SK-N-SH treated with all-trans-retinoic acid at 6 μM for 48 hours (cell line): ENCODE data around the gene MYL4.

Source experiments
- ARNTL ChIP-seq: fragments of 450-650 bp; formaldehyde crosslinking; IDR thresholded peaks from 2 replicates; pipeline ENCODE4 v1.5.0; 2020; ENCODE audit warnings: low read depth, mild to moderate bottlenecking, moderate library complexity, borderline replicate concordance
- CREB5 ChIP-seq: fragments of 250-450 bp; sonication (Bioruptor Pico); IDR thresholded peaks from 2 replicates; pipeline ENCODE4 v1.5.1; 2020; ENCODE audit warnings: low read depth, mild to moderate bottlenecking, moderate library complexity
- PATZ1 ChIP-seq: fragments of 250-450 bp; sonication (Bioruptor Pico); IDR thresholded peaks from 2 replicates; pipeline ENCODE4 v1.8.0; 2020; ENCODE audit warnings: mild to moderate bottlenecking, moderate library complexity, borderline replicate concordance
- POU6F1 ChIP-seq: fragments of 250-450 bp; sonication (Bioruptor Pico); IDR thresholded peaks from 2 replicates; pipeline ENCODE4 v1.8.0; 2021; ENCODE audit warnings: low read depth, mild to moderate bottlenecking, moderate library complexity, borderline replicate concordance
- RARB ChIP-seq: fragments of 250-450 bp; sonication (Bioruptor Pico); IDR thresholded peaks from 2 replicates; pipeline ENCODE4 v1.8.0; 2021; ENCODE audit warnings: mild to moderate bottlenecking, moderate library complexity
- SNAI2 ChIP-seq: fragments of 250-450 bp; sonication (Bioruptor Pico); IDR thresholded peaks from 2 replicates; pipeline ENCODE4 v1.5.0; 2020; ENCODE audit warnings: mild to moderate bottlenecking, moderate library complexity
- TCF4 ChIP-seq: fragments of 250-450 bp; sonication (Bioruptor Pico); IDR thresholded peaks from 2 replicates; pipeline ENCODE4 v1.8.0; 2021; ENCODE audit warnings: mild to moderate bottlenecking, moderate library complexity, borderline replicate concordance
- ZC3H10 ChIP-seq: fragments of 250-450 bp; sonication (Bioruptor Pico); IDR thresholded peaks from 2 replicates; pipeline ENCODE4 v1.5.1; 2021; ENCODE audit warnings: mild to moderate bottlenecking, moderate library complexity

- TF ChIP-seq ARNTL (CRISPR knock-in tag) (no peak), PATZ1 (CRISPR knock-in tag) (no peak), POU6F1 (no peak), RARB (no peak), SNAI2 (CRISPR knock-in tag) (no peak), TCF4 (CRISPR knock-in tag) (no peak), CREB5 (CRISPR knock-in tag) (no peak), ZC3H10 (CRISPR knock-in tag) (no peak)
Observed at GRCh38 chr17:47218896-47219430, 9.8 kb downstream of the MYL4 start.
